NCI-H526 (cell line): Measurements from ENCODE around the gene LINC00632.

Source experiments
- DNase-seq, 2 experiments: peaks; one replicate each; lab custom pipeline; 2025; lab: John Stamatoyannopoulos, UW

The LINC00632 gene

GRCh38 chrX:140765043-140765784 is 55.7 kb downstream of the LINC00632 start:
- DNase-seq = no peak

DNA sequence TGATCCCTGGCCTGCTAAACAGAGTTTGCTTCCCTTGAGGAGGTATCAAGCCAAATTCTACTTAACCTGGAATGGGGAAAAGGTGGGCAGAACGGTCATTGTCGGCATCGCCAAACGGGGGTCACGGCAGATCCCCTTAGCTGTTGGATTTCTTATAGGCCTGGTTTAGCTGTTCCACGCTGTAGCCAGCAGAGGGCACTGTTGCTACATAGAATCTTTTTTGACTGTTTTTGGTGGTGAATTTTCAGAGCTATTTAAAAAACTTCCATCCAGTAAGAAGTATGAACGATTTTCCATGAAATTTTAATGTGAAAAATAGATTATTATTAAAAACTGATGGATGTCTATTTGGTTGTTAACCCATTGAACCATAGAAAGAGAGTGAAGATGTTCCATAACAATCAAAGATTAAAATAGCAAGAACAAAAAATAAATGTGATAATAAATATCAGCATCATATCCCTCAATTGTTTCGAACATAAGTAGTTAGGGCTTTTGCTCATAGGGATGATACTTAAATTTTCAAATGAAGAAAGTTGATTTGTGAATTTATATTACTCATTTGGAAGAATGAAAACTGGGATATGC is 56.6 kb downstream of the LINC00632 start:
- DNase-seq = peak; percentile 6 to 38

DNA sequence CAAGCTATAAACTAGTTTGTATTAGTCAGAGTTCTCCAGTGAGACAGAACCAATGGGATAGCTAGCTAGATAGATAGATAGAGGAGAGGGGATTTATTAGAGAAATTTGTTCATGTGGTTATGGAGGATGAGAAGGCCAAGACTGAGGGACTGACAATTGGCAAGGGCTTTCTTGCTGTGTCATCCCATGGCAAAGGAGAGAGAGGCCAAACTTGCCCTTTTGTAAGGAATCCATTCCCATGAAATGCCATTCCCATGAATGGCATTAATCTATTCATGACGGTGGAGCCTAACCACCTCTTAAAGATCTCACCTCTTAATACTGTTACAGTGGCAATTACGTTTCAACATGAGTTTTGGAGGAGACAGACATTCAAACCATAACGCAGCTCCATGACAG is 58.1 kb downstream of the LINC00632 start:
- DNase-seq = no peak

DNA sequence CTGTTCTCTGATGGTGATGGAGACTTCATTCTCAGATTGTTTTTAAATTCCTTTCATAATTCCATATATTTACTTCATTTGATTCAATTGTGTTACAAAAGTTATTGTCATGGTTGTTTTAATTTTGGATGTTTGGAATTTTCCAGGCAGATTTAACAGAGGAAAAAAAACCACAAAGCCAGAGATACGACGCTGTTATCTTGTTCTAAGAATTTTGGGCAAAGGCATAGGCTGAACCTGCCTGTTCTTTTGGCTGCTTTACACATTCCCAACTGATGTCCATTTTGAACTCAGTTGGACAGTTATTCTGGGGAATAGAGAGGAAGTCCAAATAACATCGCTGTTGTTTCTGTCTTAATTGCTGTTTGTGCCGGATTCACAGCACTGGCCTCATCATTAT is 65.7 kb downstream of the LINC00632 start:
- no peak for DNase-seq

DNA sequence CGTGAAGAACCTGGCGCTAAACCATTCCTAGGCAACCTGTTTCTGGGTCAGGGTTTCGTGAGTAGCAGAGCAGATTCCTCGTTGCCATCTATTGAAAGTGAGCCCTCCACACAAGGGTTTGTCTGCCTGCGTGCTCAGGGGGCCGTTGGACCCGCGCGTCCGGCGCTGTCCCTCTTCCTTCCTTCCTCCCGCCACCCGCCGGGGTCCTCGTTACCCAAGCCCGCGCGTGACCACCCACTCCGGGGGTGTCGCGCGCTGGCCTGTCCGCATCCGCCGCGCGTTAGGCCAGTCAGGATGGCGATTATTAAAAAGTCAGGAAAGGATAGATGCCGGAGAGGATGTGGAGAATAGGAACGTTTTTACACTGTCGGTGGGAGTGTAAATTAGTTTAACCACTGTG is 66.8 kb downstream of the LINC00632 start:
- no peak for DNase-seq

DNA sequence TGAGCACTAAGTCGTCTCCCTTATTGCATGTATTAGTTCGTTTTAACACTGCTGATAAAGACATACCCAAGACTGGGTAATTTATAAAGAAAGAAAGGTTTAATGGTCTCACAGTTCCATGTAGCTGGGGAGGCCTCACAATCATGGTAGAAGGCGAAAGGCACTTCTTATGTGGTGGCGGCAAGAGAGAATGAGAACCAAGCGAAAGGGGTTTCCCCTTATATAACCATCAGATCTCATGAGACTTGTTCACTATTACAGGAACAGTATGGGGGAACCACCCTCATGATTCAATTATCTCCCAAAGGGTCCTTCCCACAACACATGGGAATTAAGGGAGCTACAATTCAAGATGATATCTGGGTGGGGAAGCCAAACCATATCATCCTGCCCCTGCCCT is 85.1 kb downstream of the LINC00632 start:
- no peak for DNase-seq

DNA sequence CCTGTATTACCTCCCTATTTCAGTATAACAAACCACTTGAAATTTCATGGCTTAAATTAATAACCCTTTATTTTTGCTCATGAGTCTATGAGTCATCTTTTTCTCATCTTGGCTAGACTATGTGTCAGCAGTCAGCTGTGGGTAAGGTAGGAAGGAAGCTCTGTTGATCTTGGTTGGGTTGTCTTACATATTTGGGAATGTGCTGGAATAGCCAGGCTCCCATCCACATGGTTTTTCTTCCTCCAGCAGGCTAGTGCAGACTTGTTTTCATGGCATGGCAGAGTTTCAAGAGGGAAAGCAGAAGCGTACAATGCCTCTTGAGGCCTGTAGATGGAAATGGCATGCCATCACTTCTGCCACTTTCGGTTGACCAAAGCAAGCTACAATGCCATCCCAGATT is 89.7 kb downstream of the LINC00632 start:
- no peak for DNase-seq

- no peak for DNase-seq
Measured at GRCh38 chrX:140804292-140804691, 94.7 kb downstream of the LINC00632 start.

GRCh38 chrX:140815868-140816267 is 106.3 kb downstream of the LINC00632 start:
- no peak for DNase-seq

DNA sequence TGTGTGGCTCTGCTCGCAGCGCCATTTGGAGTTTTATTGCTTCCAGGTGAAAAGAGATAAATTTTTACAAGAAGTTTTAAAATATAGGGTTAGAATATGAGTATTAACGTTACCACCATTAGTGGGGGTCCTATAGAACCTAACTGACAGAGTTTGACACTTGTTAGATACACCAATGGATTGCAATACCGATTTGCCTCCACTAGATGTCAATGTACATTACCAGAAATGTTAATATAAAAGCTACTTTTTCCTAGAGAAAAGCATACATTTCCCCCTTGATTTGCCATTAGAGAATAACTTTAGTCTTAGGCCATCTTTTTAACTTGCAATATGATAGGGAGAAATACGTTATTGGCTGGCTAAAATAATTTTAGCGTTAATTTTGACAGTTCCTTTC is 108.4 kb downstream of the LINC00632 start:
- DNase-seq = peak in 1 of 2 experiments; percentile 21

DNA sequence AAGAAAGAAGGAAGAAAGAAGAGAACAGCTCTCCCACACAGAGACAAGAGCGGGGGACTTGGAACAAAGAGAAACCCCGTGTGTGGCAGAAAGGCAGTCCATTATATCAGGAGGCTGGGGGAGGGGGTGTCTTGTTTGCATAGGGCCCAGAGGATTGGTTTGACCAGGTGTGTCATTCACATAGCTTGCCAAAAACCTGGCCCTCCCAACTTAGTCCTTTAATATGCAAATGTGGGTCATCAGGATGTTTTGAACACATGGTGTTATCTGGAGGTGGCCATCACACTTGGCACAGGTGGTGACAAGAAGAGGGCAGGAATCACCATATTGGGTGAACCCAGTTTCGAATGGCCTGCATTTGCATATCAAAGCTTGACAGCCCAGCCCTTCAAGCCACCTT is 111.7 kb downstream of the LINC00632 start:
- DNase-seq = no peak

DNA sequence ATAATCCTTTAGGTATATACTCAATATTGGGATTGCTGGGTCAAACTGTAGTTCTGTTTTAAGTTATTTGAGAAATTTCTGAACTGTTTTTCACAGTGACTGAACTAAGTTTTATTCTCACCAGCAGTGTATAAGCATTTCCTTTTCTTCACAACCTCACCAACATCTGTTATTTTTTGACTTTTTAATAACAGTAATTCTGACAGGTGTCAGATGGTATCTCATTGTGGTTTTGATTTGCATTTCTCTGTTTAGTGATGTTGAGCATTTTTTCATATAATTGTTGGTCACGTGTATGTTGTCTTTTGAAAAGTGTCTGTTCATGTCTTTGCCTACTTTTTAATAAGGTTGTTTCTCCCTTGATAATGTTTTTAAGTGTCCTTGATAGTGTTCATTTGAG is 112.6 kb downstream of the LINC00632 start:
- no peak for DNase-seq

DNA sequence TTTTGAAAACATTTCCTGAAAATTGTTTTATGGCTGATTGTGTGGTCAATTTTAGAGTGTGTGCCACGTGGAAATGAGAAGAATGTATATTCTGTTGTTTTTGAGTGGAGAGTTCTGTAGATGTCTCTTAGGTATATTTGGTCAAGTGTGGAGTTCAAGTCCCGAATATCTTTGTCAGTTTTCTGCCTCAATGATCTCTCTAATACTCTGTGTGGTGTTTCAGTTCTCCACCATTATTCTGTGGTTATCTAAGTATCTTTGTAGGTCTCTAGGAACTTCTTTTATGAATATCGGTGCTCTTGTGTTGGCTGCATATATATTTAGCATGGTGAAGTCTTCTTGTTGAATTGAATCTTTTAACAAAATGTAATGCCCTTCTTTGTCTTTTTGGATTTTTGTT is 113.3 kb downstream of the LINC00632 start:
- DNase-seq = no peak

DNA sequence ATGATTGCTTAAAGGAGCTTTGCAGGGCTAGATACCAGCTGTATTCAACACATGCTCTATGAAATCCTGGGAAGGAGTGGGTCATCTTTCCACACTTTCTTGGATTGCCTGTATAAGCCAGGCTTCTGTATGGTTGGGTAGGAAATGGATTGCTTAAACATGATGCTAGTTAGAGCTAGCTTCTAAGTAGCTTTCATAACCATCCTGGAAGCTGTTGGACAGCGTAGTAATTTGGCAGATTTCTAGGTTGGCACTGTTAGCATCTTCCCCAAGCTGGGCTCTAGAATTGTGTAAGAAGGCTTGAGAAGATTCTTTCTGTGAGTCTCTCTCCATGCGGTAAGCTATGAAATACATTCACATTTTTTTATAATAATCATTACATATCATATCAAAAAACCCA is 127.3 kb downstream of the LINC00632 start:
- no peak for DNase-seq
